PFSK-1 (cell line): ENCODE measurements around the gene IRF7. TPM values are rescaled to one million over a fixed set of nuclear protein-coding genes. Genes with fewer than 3 reads are reported as not detected.

ENCODE experiments used
- FOXP2 ChIP-seq: optimal IDR thresholded peaks from 2 replicates; pipeline ENCODE3; 2011; ENCODE audit warnings: borderline replicate concordance, control low read depth, inconsistent platforms; ENCODE audit not compliant: insufficient read depth; ENCODE audit errors: extremely low read length, extremely low read depth
- POLR2AphosphoS5 ChIP-seq: IDR thresholded peaks from 2 replicates; pipeline ENCODE4 v1.6.1; 2012; ENCODE audit warnings: low read depth, mild to moderate bottlenecking, control low read depth, low read length, moderate library complexity
- REST ChIP-seq, 2 experiments: IDR thresholded peaks; 2 replicates each; pipeline versions ENCODE4 v1.6.1 to v1.8.0; 2011 to 2012; ENCODE audit warnings: low read depth in 2 of 2, low read length in 2 of 2, control low read depth in 1 of 2, inconsistent platforms in 1 of 2, mild to moderate bottlenecking in 1 of 2, moderate library complexity in 1 of 2; ENCODE audit not compliant: insufficient read depth in 1 of 2
- SIN3A ChIP-seq: IDR thresholded peaks from 2 replicates; pipeline ENCODE4 v1.6.1; 2012; ENCODE audit warnings: mild to moderate bottlenecking, low read length, moderate library complexity, borderline replicate concordance; ENCODE audit not compliant: insufficient read depth
- TAF1 ChIP-seq: IDR thresholded peaks from 2 replicates; pipeline ENCODE4 v1.6.1; 2012; ENCODE audit warnings: low read length, control low read depth, borderline replicate concordance; ENCODE audit not compliant: insufficient read depth
- polyA plus RNA-seq: library from polyadenylated mRNA; unstranded; fragments of >200 nt; gene quantifications from one replicate; pipeline ENCODE4 v1.2.1, GENCODE V29; 2012; ENCODE audit warnings: low read depth, missing spikeins; ENCODE audit not compliant: insufficient read length

IRF7 gene
- 24.8 TPM for polyA plus RNA-seq

DNA sequence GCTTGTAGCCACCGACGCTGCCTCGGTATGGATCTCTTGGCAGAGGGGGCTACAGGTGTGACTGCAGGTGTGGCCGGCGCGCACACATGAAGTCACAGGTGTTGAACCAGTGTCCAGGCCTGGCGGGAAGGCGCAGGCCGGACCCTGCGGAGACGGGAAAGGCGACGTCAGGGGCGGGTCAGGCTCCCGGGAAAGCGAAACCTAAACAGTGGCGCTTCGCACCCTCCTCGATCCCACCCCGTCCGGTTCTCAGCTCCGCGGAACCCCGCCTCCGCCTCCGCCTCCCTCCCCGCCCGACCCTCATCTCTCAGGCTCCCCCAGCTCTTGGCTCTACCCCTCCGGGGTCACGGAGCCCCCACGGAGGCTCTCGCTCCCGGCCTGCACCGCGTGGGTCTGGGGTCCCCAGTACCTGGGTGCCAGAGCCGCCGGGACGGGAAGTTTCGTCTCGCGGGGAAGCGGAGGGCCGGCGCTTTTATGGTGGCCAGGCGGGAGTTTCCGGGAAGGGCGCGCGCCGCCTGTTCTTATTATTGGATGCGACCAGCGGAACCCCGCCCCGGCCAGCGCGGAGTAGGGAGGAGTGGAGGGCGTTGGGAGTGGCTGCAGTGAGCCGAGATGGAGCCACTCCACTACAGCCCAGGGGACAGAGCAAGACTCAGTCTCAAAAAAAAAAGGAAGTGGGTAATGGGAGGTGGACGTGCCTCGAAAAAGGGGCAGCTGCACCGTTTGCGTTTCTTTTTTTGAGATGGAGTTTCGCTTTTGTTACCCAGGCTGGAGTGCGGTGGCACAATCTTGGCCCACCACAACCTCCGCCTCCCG lies at the start of gene IRF7:
TSS of gene IRF7 (minus strand) at position 447 of the 816 bp plus-strand sequence. CDS start 586 bp downstream, outside the sequence.
- TF ChIP-seq FOXP2: no peak
- TF ChIP-seq TAF1: peak; percentile 52; the same call in 1 of the 2 replicates
- peak; percentile 99 for TF ChIP-seq POLR2AphosphoS5

GRCh38 chr11:665062-665703 lies 49.4 kb upstream of the IRF7 start:
- TF ChIP-seq SIN3A (no peak), REST (IDR thresholded peaks at IDR 0.05; ENCODE audit: insufficient read depth in 1 of 2, low read depth in 2 of 2, low read length in 2 of 2) (no peak), FOXP2 (no peak), TAF1 (no peak), POLR2AphosphoS5 (no peak)

- TF ChIP-seq FOXP2: peak; percentile 64
- TF ChIP-seq POLR2AphosphoS5: no peak
Measured at GRCh38 chr11:662689-663274, 47.0 kb upstream of the IRF7 start.

DNA sequence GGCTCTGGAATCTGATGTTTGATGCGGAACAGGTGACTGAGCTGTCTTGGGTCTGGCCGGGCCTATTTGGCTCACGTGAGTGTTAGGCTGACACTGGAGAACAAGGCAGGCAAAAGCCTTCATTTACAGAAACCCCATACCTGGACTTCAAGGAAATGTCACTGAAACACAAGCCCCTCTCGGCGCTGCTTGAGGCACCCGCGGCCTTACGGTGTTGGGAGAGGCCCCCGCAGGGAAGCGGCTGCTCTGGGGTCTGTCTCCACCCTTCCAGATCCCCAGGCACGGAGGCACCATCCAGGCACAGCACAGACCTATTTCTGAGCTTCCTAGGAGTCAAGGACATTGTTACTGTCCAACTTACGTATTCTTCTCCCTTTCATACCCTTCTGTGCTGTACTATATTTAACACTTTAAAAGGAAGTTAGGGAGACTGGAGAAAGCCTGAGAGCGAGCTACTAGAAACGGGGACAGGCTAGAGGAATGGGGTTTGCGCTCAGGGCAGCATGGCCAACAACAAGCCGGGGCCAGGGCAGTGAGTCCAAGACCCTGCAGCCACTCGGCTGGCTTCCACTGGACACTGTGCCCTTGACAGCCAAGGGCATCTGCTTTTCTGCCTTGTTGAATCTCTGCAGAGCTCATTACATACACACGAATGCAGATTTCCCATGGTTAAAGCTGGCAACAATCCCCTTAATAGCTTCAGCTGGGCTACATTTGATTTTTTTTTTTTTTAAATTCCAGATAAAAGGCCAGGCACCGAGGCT lies 45.1 kb upstream of the IRF7 start:
- TF ChIP-seq TAF1 (no peak), SIN3A (no peak), POLR2AphosphoS5 (no peak), REST (IDR thresholded peaks at IDR 0.05; ENCODE audit: insufficient read depth in 1 of 2, low read depth in 2 of 2, low read length in 2 of 2) (no peak), FOXP2 (no peak)

- TF ChIP-seq POLR2AphosphoS5 (no peak), TAF1 (no peak), SIN3A (no peak), REST (IDR thresholded peaks at IDR 0.05; ENCODE audit: insufficient read depth in 1 of 2, low read depth in 2 of 2, low read length in 2 of 2) (no peak), FOXP2 (no peak)
Measured at GRCh38 chr11:660281-660680, 44.5 kb upstream of the IRF7 start.
